ENCODE results near the gene FRAT1. TPM values are rescaled to one million over a fixed set of nuclear protein-coding genes. Genes with fewer than 3 reads are reported as not detected.

The FRAT1 gene
- total RNA-seq, 2 donors from 2014 or later, result 2.1 to 6.2 TPM

DNA sequence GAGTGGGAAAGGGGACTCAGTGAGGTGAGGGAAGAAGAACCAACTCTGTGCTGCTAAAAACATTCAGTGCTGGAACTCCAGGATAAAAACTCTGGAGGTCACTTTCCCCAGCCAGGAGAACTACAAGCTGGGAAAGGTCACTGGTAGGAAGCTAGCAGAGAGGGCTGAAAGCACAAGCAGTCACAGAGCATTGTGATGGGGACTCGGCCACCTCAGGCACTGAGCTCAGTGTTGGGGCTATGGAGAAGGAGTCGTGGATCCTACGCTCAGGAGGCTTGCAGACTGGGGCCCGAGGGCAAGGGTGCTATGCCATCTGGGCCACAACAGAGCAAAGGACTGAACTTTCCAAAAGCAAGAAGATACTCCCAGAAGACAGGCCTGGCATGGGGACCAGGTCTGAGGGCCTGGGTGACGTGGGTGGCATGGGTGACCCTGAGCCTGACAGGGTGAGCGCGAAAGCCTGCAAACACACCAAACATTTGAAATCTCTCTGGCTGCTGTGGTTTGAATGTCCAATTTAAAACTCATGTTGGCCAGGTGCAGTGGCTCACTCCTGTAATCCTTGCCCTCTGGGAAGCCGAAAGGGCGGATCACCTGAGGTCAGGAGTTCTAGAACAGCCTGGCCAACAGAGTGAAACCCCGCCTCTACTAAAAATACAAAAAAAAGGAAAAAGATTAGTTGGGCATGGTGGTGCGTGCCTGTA is 16.8 kb upstream of the FRAT1 start:
- DNase-seq (no peak), ATAC-seq (no peak)
- intact Hi-C loops (cut with DNase I), result no loop called here

DNA sequence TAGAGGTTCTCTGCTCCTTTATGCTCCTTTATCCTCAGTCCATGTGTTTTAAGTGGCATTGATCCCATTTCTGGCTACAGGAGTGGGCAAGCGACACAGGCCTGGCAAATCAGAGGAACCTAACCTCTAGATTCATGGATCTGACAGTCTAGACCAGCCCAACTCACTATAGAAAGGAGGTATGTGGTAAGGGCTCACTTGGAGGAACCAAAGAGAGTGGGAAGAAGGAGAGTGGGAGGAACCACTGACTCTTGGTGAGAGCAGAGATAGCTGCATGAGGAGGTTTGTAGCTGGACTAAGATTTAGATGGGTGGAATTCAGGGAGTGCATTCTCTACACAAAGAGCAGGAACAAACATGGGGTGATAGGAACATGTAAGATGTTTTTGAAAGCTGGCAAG is 11.6 kb upstream of the FRAT1 start:
- peak in 1 of 2 donors; percentile 32 for ATAC-seq
- intact Hi-C loops (cut with DNase I), result no loop called here
- DNase-seq, result no peak

GRCh38 chr10:97307866-97308780 is 10.9 kb upstream of the FRAT1 start:
- ATAC-seq (peak in 1 of 2 donors; percentile 17), DNase-seq (no peak)
- intact Hi-C loops (cut with DNase I), result no loop called here

- intact Hi-C loops (cut with DNase I), result no loop called here
- ATAC-seq (no peak), DNase-seq (no peak)
These were observed 7.9 kb upstream of the FRAT1 start for GRCh38 chr10:97311111-97311626.

DNA sequence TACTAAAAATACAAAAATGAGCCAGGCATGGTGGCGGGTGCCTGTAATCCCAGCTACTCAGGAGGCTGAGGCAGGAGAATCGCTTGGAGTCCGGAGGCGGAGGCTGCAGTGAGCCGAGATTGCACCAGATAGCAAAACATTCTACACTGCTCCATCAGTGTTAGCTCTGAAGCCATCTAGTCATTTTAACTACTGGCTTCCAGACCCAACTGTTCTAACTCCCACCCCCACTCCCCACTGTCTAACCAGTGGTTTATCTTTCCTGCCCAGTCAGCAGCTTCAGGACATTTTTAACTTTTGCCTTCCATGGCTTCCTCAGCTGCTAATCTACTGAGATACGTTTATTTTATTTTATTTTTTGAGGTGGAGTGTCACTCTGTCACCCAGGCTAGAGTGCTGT is 6.2 kb upstream of the FRAT1 start:
- intact Hi-C loops (cut with DNase I), result no loop called here
- ATAC-seq (no peak), DNase-seq (no peak)

DNA sequence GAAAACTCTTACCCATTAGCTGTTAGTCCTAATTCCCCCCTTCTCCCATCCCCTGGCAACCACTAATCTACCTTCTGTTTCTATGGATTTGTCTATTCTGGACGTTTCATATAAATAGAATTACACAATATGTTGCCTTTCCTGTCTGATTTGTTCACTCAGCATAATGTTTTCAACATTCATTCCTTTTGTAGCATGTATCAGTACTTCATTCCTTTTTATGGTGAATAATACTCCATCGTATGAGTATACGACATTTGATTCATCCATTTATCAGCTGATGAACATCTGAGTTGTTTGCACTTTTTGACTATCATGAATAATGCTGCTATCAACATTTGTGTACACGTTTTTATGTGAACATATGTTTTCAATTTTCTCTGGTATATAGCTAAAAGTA is 4.4 kb upstream of the FRAT1 start:
- ATAC-seq, result no peak
- intact Hi-C loops (cut with DNase I), result no loop called here
- DNase-seq, result no peak

- intact Hi-C loops (cut with DNase I), result no loop called here
- peak; percentile 32 to 36 for ATAC-seq
- DNase-seq, result peak; percentile 66
These were observed 804 bp downstream of the FRAT1 start for GRCh38 chr10:97319671-97320479.

DNA sequence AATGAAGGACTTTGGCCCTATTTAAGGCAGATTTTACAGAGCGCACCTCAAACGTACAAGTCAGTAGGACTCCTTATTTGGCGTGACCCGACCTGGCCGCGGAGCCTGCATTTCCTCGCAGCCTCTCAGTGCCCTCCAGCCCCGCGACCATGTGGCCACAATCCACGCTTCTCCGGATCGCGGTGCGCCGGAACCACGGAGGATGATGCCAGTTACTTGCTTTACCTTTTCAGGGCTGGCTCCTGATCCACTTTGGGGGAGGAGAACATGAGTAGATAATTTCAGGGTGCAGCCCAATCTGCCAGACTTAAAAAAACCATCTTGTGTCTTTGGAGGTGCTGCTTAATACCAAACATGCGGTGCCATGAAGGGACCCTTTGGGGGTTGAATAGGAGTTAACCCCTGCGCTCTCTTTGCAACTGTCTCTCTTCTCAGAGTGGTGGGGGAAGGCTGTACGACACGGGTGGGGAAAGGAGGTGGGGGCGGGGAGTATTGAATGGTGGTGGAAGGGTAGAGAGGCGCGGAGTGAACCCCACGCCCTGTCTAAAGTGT is 1.5 kb downstream of the FRAT1 start:
- DNase-seq (peak; percentile 26), ATAC-seq (no peak)
- intact Hi-C loops (cut with DNase I), result no loop called here

- intact Hi-C loops (cut with DNase I), result no loop called here
These were observed 2.1 kb downstream of the FRAT1 start for GRCh38 chr10:97321032-97321803.

DNA sequence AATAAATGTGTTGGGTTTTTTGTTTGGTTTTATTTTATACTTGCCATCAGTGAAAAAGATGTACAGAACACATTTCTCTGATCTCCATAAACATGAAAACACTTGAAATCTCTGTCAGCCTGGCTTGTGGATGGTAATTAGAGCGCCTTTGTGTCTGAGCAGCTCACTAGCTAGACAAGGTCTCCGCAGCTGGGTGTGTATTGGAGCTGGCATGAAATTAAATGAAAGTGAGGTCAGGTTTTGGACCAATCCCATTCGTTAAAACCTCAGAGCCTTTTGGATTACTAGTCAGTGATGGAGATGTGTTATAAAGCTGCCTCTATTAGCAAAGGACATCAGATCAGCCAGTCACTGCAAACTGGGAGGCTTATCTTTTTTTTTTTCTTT is 2.7 kb downstream of the FRAT1 start:
- ATAC-seq (no peak), DNase-seq (no peak)
- intact Hi-C loops (cut with DNase I), result no loop called here

More at GRCh38 chr10:97321032-97321803, 2.1 kb downstream of the FRAT1 start:
- ATAC-seq, result peak in 1 of 2 donors; percentile 5
- peak; percentile 44 for DNase-seq

GRCh38 chr10:97323501-97323900 is 4.4 kb downstream of the FRAT1 start:
- no peak for DNase-seq
- intact Hi-C loops (cut with DNase I), result no loop called here
- no peak for ATAC-seq

DNA sequence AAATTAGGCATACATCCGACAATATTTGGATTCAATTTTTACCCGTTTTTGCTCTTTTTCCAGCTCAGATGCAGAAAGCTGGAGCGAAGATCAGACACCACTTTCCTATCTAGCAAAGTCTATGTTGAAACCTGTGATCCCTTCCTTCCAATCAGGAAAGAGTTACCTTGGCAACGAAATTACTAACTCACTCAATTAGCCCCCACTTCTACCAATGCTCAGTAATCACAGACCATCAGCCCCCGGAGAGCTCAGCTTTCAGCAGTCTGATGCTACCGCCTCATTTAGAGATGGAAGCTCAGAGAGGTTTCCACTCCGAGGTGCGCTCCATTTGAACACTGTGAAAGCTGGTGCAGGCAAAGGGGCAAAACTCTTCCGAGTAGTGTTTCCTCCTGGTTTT is 6.7 kb downstream of the FRAT1 start:
- DNase-seq (no peak), ATAC-seq (no peak)
- intact Hi-C loops (cut with DNase I), result no loop called here

DNA sequence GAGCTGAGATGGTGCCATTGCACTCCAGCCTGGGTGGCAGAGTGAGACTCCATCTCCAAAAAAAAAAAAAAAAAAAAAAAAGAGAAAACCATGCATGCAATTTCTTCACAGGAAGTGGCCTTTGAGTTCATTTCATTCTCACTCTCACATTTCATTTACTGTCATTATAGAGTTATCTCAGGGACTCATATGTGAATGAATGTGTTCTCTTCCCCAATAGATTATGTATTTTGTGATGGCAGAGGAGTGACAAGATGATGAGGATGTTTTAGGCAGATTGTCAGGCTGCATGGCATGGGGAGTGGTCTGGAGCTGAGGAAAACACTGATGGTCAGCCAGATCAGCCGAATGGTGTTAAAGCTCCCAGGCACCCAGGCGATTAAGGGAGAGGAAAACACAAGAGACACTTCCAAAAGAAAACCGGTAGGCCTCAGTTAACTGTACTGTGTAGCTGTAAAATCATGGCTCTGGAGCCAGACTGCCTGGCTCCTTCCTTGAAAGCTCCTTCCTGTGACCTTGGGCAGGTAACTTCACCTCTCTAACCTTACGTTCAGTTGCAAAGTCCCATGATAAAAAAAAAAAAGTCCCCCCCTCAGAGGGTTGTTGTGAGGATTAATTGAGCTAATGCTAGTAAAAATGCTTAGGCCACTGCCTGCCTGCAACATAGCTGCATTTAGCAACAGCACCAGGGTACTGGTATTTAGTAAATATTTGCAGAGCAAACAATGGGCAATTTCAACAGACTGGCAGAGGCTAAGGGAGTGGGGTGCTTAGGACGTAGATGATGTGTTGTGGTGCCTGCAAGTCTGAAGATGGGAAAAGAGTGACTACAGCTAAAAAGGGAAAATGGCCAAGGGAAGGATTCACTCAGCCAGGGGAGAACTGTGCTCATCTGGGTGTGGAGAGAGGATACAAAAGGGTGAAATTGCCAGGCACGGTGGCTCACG is 8.6 kb downstream of the FRAT1 start:
- DNase-seq, result no peak
- intact Hi-C loops (cut with DNase I), result no loop called here
- ATAC-seq, result no peak

DNA sequence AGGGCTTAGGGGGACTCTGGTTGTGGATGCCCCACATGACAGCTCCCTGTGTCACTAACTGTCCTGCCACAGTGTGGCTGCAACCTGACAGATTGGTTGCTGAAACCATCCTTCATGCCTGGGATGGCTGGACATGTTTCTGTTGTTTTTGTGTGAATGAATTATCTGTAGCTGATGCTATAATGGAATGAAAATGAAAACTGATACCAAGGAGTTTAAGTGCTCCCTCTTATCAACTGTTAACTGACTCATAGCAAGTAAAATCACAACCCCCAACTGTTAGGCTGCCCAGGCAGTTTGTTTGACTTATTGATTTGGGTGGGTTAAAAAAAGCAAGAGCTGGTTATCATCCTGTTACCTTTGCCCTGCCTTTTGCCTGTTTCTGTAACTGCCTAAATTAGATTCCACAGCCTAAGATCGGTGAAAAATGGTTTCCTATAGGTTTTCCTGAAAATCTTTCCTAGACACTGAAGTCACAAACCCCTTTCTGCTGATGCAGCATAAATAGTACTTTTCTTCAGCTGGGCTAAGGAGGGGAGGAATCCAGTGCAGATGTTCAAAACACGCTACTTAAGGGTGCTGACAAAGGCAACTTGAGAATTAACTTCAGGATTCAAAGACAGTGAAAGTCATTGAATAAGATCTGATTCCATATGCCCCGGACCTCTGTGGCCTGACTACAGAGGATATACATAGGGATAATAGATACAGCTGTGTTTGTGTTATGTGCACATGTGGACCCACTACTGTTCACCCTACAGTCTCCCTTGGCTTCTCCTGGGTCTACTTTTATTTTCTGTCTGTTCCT is 9.8 kb downstream of the FRAT1 start:
- no peak for DNase-seq
- intact Hi-C loops (cut with DNase I), result no loop called here
- no peak for ATAC-seq

DNA sequence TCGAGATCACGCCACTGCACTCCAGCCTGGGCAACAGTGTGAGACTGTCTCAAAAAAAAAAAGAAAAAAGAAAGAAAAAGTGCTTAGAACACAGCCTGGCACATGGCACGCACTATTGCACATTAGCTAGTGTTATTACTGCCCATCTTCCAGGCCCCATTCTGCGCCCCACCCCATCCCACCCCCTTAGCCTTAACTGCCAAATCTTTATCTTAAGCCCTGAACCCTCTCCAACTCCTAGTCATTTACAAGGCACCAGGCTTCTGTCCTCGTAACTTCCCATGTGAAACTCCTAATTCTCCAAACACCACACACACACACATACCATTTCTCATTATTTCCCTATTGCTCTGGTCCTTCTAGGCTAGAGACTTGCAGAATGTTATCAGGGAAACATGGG is 10.7 kb downstream of the FRAT1 start:
- DNase-seq, result no peak
- no peak for ATAC-seq
- intact Hi-C loops (cut with DNase I), result loop anchor here (5.0 to 10.0 kb wide), 2 partner anchors 37 to 45 kb away; partner anchors contain the start of gene ARHGAP19 (in 1 of the 2)

- intact Hi-C loops (cut with DNase I), result loop anchor here (5.0 to 10.0 kb wide), 2 partner anchors 39 to 46 kb away; partner anchors contain the start of gene ARHGAP19 (in 1 of the 2)
- ATAC-seq (no peak), DNase-seq (no peak)
These were observed 12.2 kb downstream of the FRAT1 start for GRCh38 chr10:97331153-97331703.

All from left cardiac atrium (tissue), 4 donors.